A549 (cell line): ENCODE results near the gene MYRIP. TPM values are rescaled to one million over a fixed set of nuclear protein-coding genes. Genes with fewer than 3 reads are reported as not detected.

Source experiments
- ATAC-seq, 2 experiments: fragments of 200-7000 bp in 1 of 2; fragments of >200 bp in 1 of 2; cut with Nextera tagmentation in 1 of 2; cut with Tn5 transposase in 1 of 2; 3 replicates each; pipeline versions ENCODE4 v1.8.0 to v1.9.1; 2018 to 2020; ENCODE audit warnings: mild to moderate bottlenecking in 1 of 2, moderate library complexity in 1 of 2
- CTCF ChIA-PET: fragments of 300-600 bp; sonication (Branson Sonifier 250); formaldehyde crosslinking; extraction: SDS; loops from one replicate; lab custom pipeline; 2021; ENCODE audit warnings: antibody characterized with exemption, inconsistent platforms; lab: Yijun Ruan, JAX
- POLR2A ChIA-PET: fragments of 350-600 bp; formaldehyde crosslinking; extraction: SDS; loops from one replicate; lab custom pipeline; 2021; ENCODE audit warnings: antibody characterized with exemption, inconsistent platforms; lab: Yijun Ruan, JAX
- DNase-seq, 2 experiments: peaks; one replicate each; pipeline versions ENCODE4 v3.0.0 to v3.0.0-alpha.2; 2011 to 2016; ENCODE audit warnings: low read depth in 1 of 2, low spot score in 1 of 2
- FAIRE-seq: peaks from 2 replicates; lab custom pipeline; 2011; peaks lifted over from hg19 to GRCh38; lab: Jason Lieb, UNC
- H3K27ac ChIP-seq, 2 experiments: fragments of >200 bp; sonication (Bioruptor Twin); formaldehyde crosslinking; 3 replicates each; pipeline ENCODE4 v1.5.1; 2016 to 2017
- H3K4me1 ChIP-seq: fragments of >200 bp; sonication (Bioruptor Twin); formaldehyde crosslinking; 3 replicates; pipeline ENCODE4 v1.6.1; 2016
- H3K4me2 ChIP-seq: fragments of >200 bp; sonication (Bioruptor Twin); formaldehyde crosslinking; 3 replicates; pipeline ENCODE4 v1.6.1; 2016
- H3K4me3 ChIP-seq: fragments of >200 bp; sonication (Bioruptor Twin); formaldehyde crosslinking; 3 replicates; pipeline ENCODE4 v1.5.1; 2016
- H3K9me3 ChIP-seq: fragments of >200 bp; sonication (Bioruptor Twin); formaldehyde crosslinking; 3 replicates; pipeline ENCODE4 v1.6.1; 2016
- BCL3 ChIP-seq: fragments of >200 bp; sonication (Bioruptor Twin); formaldehyde crosslinking; IDR thresholded peaks from 3 replicates; pipeline ENCODE4 v1.6.1; 2016
- CHD2 ChIP-seq: fragments of 150-350 bp; IDR thresholded peaks from 2 replicates; pipeline ENCODE4 v1.6.1; 2014; ENCODE audit warnings: low read length; ENCODE audit not compliant: partially characterized antibody
- EHF ChIP-seq: fragments of 250-450 bp; sonication (Bioruptor Pico); IDR thresholded peaks from 2 replicates; pipeline ENCODE4 v1.5.0; 2020; ENCODE audit warnings: mild to moderate bottlenecking
- ELK1 ChIP-seq: fragments of 150-350 bp; IDR thresholded peaks from 2 replicates; pipeline ENCODE4 v1.6.1; 2014; ENCODE audit warnings: low read depth, mild to moderate bottlenecking, low read length
- EP300 ChIP-seq, 2 experiments: fragments of >200 bp; sonication (Bioruptor Twin); formaldehyde crosslinking; IDR thresholded peaks; 2 replicates in 1 of 2; 3 replicates in 1 of 2; pipeline ENCODE4 v1.6.1; 2016 to 2017
- ESRRA ChIP-seq: fragments of 150-350 bp; IDR thresholded peaks from 2 replicates; pipeline ENCODE4 v1.6.1; 2014; ENCODE audit warnings: mild to moderate bottlenecking, low read length, borderline replicate concordance
- FOSB ChIP-seq: fragments of 250-450 bp; sonication (Bioruptor Pico); IDR thresholded peaks from 2 replicates; pipeline ENCODE4 v1.5.0; 2020; ENCODE audit warnings: mild to moderate bottlenecking, moderate library complexity
- FOSL2 ChIP-seq, 2 experiments: fragments of 450-650 bp in 1 of 2; fragments of >200 bp in 1 of 2; sonication (Bioruptor Twin) in 1 of 2; formaldehyde crosslinking; IDR thresholded peaks; 2 replicates each; pipeline versions ENCODE4 v1.5.0 to v1.6.1; 2016 to 2020; ENCODE audit warnings: mild to moderate bottlenecking in 1 of 2, moderate library complexity in 1 of 2
- HEYL ChIP-seq: fragments of 250-450 bp; sonication (Bioruptor Pico); IDR thresholded peaks from 2 replicates; pipeline ENCODE4 v1.8.0; 2021; ENCODE audit warnings: mild to moderate bottlenecking, moderate library complexity
- HOXB13 ChIP-seq: fragments of 250-450 bp; sonication (Bioruptor Pico); IDR thresholded peaks from 2 replicates; pipeline ENCODE4 v1.5.0; 2020; ENCODE audit warnings: low read depth, mild to moderate bottlenecking, moderate library complexity
- JUNB ChIP-seq: fragments of >200 bp; sonication (Bioruptor Twin); formaldehyde crosslinking; IDR thresholded peaks from 2 replicates; pipeline ENCODE4 v1.6.1; 2016
- KDM1A ChIP-seq: fragments of 200-600 bp; sonication (generic); IDR thresholded peaks from 2 replicates; pipeline ENCODE4 v1.6.1; 2016; ENCODE audit warnings: low read depth, mild to moderate bottlenecking
- KDM5A ChIP-seq: fragments of 200-600 bp; sonication (generic); IDR thresholded peaks from 2 replicates; pipeline ENCODE4 v1.6.1; 2016; ENCODE audit warnings: antibody characterized with exemption, mild to moderate bottlenecking
- MAFK ChIP-seq: fragments of 450-650 bp; IDR thresholded peaks from 2 replicates; pipeline ENCODE4 v1.6.1; 2014; ENCODE audit not compliant: partially characterized antibody
- MAX ChIP-seq: IDR thresholded peaks from 2 replicates; pipeline ENCODE4 v1.6.1; 2012
- PHF8 ChIP-seq: fragments of 200-600 bp; sonication (generic); IDR thresholded peaks from 2 replicates; pipeline ENCODE4 v1.6.1; 2016; ENCODE audit warnings: low read depth, mild to moderate bottlenecking, antibody characterized with exemption, moderate library complexity, borderline replicate concordance
- RAD21 ChIP-seq, 2 experiments: fragments of >200 bp in 1 of 2; sonication (Bioruptor Twin) in 1 of 2; formaldehyde crosslinking in 1 of 2; IDR thresholded peaks in 1 of 2; conservative IDR thresholded peaks in 1 of 2; 2 replicates in 1 of 2; 3 replicates in 1 of 2; pipeline ENCODE4 v1.6.1; 2012 to 2018; ENCODE audit warnings: inconsistent platforms in 1 of 2
- RARB ChIP-seq: fragments of 250-450 bp; sonication (Bioruptor Pico); IDR thresholded peaks from 2 replicates; pipeline ENCODE4 v1.8.0; 2021; ENCODE audit warnings: mild to moderate bottlenecking, moderate library complexity
- REST ChIP-seq: fragments of 200-600 bp; sonication (generic); IDR thresholded peaks from 2 replicates; pipeline ENCODE4 v1.6.1; 2016; ENCODE audit warnings: antibody characterized with exemption, mild to moderate bottlenecking, moderate library complexity
- RFX5 ChIP-seq: fragments of 450-650 bp; IDR thresholded peaks from 2 replicates; pipeline ENCODE4 v1.7.1; 2014; ENCODE audit warnings: antibody characterized with exemption, mild to moderate bottlenecking, moderate library complexity
- RNF2 ChIP-seq: fragments of 200-600 bp; sonication (generic); IDR thresholded peaks from 2 replicates; pipeline ENCODE4 v1.6.1; 2016; ENCODE audit warnings: low read depth, mild to moderate bottlenecking, antibody characterized with exemption, moderate library complexity, borderline replicate concordance
- SMC3 ChIP-seq: fragments of >200 bp; sonication (Bioruptor Twin); formaldehyde crosslinking; IDR thresholded peaks from 3 replicates; pipeline ENCODE4 v1.6.1; 2018; ENCODE audit warnings: inconsistent platforms
- SREBF2 ChIP-seq: fragments of 450-650 bp; IDR thresholded peaks from 2 replicates; pipeline ENCODE4 v1.6.1; 2014; ENCODE audit warnings: mild to moderate bottlenecking, moderate library complexity
- TP53 ChIP-seq: fragments of 250-450 bp; sonication (Bioruptor Pico); IDR thresholded peaks from 2 replicates; pipeline ENCODE4 v1.5.0; 2021; ENCODE audit warnings: mild to moderate bottlenecking, moderate library complexity
- ZFP36 ChIP-seq: fragments of 450-650 bp; IDR thresholded peaks from 2 replicates; pipeline ENCODE4 v1.6.1; 2014; ENCODE audit warnings: borderline replicate concordance; ENCODE audit not compliant: partially characterized antibody
- WGBS: methylation state at CpG from one replicate; pipeline ENCODE4 v1.1.6; 2017; ENCODE audit errors: missing lambda C conversion rate; 5-methylcytosine and 5-hydroxymethylcytosine counted together
- polyA plus RNA-seq, 4 experiments: library from polyadenylated mRNA; depleted of rRNA in 3 of 4; stranded (reverse); fragments of >200 nt; fragmentation: RNase III in 1 of 4; extraction: RNeasy Plus Mini Kit Qiagen cat#74134 plus additional on column Dnase treatment in 1 of 4; gene quantifications; 2 replicates in 3 of 4; 3 replicates in 1 of 4; pipeline ENCODE4 v1.2.3, GENCODE V29; 2011 to 2017
- TF ChIP-seq, protein P1 (sequence below): fragments of 450-650 bp; IDR thresholded peaks from 2 replicates; pipeline ENCODE4 v1.6.1; 2014; ENCODE audit warnings: antibody characterized with exemption
- TF ChIP-seq, protein P2 (sequence below): IDR thresholded peaks from 2 replicates; pipeline ENCODE4 v1.6.1; 2012; ENCODE audit warnings: low read depth, borderline replicate concordance

The MYRIP gene
- polyA plus RNA-seq, 2 of the 4 experiments (the other 2 are of a cell fraction) = not detected

DNA sequence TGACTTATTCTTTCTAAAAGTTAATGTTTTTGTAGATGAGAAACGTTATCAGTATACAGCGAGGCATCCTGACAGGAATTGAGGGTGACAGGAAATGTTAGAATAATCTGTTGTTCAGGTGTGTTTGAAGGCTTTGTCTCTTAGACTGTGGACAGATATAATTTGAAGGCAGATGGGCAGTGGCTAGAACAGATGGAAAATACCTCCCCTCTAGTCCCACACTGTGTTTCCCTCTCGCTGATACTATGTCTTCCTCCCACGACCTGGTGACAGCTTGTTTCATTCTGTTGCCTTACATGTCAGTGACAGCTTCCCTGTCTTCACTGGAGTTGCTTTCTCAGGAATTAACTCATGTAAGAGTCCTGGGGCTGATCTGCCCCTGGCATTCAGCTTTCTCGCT is 125.3 kb downstream of the MYRIP start:
- Histone ChIP-seq H3K4me2 (no peak overlapping the region), H3K4me1 (no peaks in the 10 kb centered on the region), H3K4me3 (no peak overlapping the region), H3K27ac (no peak overlapping the region), H3K9me3 (no peaks in the 10 kb centered on the region)
- ATAC-seq = no peak
- TF ChIP-seq RARB (CRISPR knock-in tag) (no peak), FOSB (CRISPR knock-in tag) (no peak), HOXB13 (CRISPR knock-in tag) (no peak), KDM5A (no peak), ZFP36 (no peak), RNF2 (no peak), REST (no peak), PHF8 (no peak), MAX (no peak), EP300 (IDR thresholded peaks at IDR 0.05) (no peak), HEYL (no peak), BCL3 (no peak), MAFK (no peak)
- TF ChIP-seq, protein P1, sequence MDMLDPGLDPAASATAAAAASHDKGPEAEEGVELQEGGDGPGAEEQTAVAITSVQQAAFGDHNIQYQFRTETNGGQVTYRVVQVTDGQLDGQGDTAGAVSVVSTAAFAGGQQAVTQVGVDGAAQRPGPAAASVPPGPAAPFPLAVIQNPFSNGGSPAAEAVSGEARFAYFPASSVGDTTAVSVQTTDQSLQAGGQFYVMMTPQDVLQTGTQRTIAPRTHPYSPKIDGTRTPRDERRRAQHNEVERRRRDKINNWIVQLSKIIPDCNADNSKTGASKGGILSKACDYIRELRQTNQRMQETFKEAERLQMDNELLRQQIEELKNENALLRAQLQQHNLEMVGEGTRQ = no peak
- 16% methylated on average over 4 of the region's 5 CpGs for WGBS
- DNase-seq = no peak
- POLR2A ChIA-PET = no interaction called here
- FAIRE-seq = no peak
- CTCF ChIA-PET = no interaction called here

DNA sequence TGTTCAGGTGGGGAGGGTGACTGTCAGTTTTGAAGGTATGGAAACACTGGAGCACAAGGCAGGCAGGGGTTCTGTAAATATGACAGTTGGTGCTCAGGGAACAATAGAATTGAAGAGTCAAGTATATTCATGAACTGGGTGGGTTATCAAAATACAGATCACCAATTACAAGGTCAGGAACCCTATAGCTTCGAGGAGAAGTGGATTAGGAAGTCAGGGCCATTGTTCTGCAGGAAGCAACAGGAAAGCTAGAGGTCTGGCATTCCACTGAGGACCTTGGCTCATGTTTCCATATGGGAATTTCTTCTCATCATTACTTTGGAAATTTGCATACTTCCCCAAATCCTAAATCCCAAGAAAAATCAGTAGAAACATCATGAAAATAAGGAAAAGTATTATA is 125.9 kb downstream of the MYRIP start:
- DNase-seq (no peak), FAIRE-seq (no peak), ATAC-seq (no peak)
- ChIA-PET POLR2A (no interaction called here), CTCF (no interaction called here)
- no peak overlapping the region for H3K4me2 ChIP-seq
- no peaks in the 10 kb centered on the region for H3K4me1 ChIP-seq
- 0% methylated on average over 1 of the region's 1 CpG for WGBS
- H3K4me3 ChIP-seq = no peak overlapping the region
- no peaks in the 10 kb centered on the region for H3K9me3 ChIP-seq
- H3K27ac ChIP-seq = no peak overlapping the region
- no peak for TF ChIP-seq HEYL
- no peak for TF ChIP-seq FOSB (CRISPR knock-in tag)
- no peak for TF ChIP-seq FOSL2 (IDR thresholded peaks at IDR 0.05)
- no peak for TF ChIP-seq FOSL2 (CRISPR knock-in tag; IDR thresholded peaks at IDR 0.05)
- no peak for TF ChIP-seq EHF
- TF ChIP-seq KDM1A = no peak
- TF ChIP-seq, protein P2, sequence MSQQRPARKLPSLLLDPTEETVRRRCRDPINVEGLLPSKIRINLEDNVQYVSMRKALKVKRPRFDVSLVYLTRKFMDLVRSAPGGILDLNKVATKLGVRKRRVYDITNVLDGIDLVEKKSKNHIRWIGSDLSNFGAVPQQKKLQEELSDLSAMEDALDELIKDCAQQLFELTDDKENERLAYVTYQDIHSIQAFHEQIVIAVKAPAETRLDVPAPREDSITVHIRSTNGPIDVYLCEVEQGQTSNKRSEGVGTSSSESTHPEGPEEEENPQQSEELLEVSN = no peak
- TF ChIP-seq MAFK = no peak
- TF ChIP-seq ELK1 = no peak
- no peak for TF ChIP-seq RAD21 (conservative IDR thresholded peaks at IDR 0.05 in 1 of 2, IDR thresholded peaks at IDR 0.05 in 1 of 2)
- TF ChIP-seq SREBF2 = no peak
- TF ChIP-seq CHD2 = no peak
- TF ChIP-seq, protein P1 = no peak
- no peak for TF ChIP-seq JUNB
- TF ChIP-seq ESRRA = no peak
- no peak for TF ChIP-seq SMC3
- no peak for TF ChIP-seq BCL3
- no peak for TF ChIP-seq HOXB13 (CRISPR knock-in tag)
- no peak for TF ChIP-seq RFX5
- no peak for TF ChIP-seq TP53 (CRISPR knock-in tag)
